Measurements from ENCODE around the gene TMEM167A.

TMEM167A gene

GRCh38 chr5:83097689-83098231 is 20.6 kb upstream of the TMEM167A start:
- Mint-ChIP-seq H3K9me3 (no peaks in the 10 kb centered on the region), H3K27ac (no peak overlapping the region), H3K4me3 (no peak overlapping the region), H3K27me3 (no peaks in the 10 kb centered on the region), H3K36me3 (ENCODE audit: low read depth) (peaks cover 29% of the 10 kb centered on the region), H3K4me1 (ENCODE audit: low read depth) (peaks cover 3% of the 10 kb centered on the region)

GRCh38 chr5:83096660-83097339 is 19.6 kb upstream of the TMEM167A start:
- no peak overlapping the region for H3K4me3 Mint-ChIP-seq
- peaks cover 35% of the 10 kb centered on the region for H3K36me3 Mint-ChIP-seq (ENCODE audit: low read depth)
- H3K27me3 Mint-ChIP-seq, result no peaks in the 10 kb centered on the region
- no peak overlapping the region for H3K27ac Mint-ChIP-seq
- no peaks in the 10 kb centered on the region for H3K9me3 Mint-ChIP-seq
- H3K4me1 Mint-ChIP-seq (ENCODE audit: low read depth), result peaks cover 13% of the 10 kb centered on the region

- peaks cover 16% of the 10 kb centered on the region for H3K4me1 Mint-ChIP-seq (ENCODE audit: low read depth)
- no peaks in the 10 kb centered on the region for H3K27me3 Mint-ChIP-seq
- H3K9me3 Mint-ChIP-seq, result peaks cover 2% of the 10 kb centered on the region
- no peak overlapping the region for H3K27ac Mint-ChIP-seq
- peaks cover 38% of the 10 kb centered on the region for H3K36me3 Mint-ChIP-seq (ENCODE audit: low read depth)
- no peak overlapping the region for H3K4me3 Mint-ChIP-seq
Observed at GRCh38 chr5:83095957-83096539, 18.9 kb upstream of the TMEM167A start.

GRCh38 chr5:83095163-83095956 is 18.2 kb upstream of the TMEM167A start:
- no peak overlapping the region for H3K4me3 Mint-ChIP-seq
- peaks cover 8% of the 10 kb centered on the region for H3K9me3 Mint-ChIP-seq
- peaks cover 16% of the 10 kb centered on the region for H3K4me1 Mint-ChIP-seq (ENCODE audit: low read depth)
- H3K27ac Mint-ChIP-seq, result no peak overlapping the region
- peaks cover 41% of the 10 kb centered on the region for H3K36me3 Mint-ChIP-seq (ENCODE audit: low read depth)
- H3K27me3 Mint-ChIP-seq, result no peaks in the 10 kb centered on the region

GRCh38 chr5:83093692-83094091 is 16.5 kb upstream of the TMEM167A start:
- Mint-ChIP-seq H3K9me3 (peaks cover 9% of the 10 kb centered on the region), H3K27ac (no peak overlapping the region), H3K4me1 (ENCODE audit: low read depth) (peaks cover 16% of the 10 kb centered on the region), H3K27me3 (no peaks in the 10 kb centered on the region), H3K4me3 (no peak overlapping the region), H3K36me3 (ENCODE audit: low read depth) (peaks cover 50% of the 10 kb centered on the region)

- Mint-ChIP-seq H3K9me3 (peaks cover 9% of the 10 kb centered on the region), H3K36me3 (ENCODE audit: low read depth) (peaks cover 47% of the 10 kb centered on the region), H3K27me3 (no peaks in the 10 kb centered on the region), H3K4me3 (no peak overlapping the region), H3K4me1 (ENCODE audit: low read depth) (peaks cover 16% of the 10 kb centered on the region), H3K27ac (peak overlapping the region; percentile 39)
Observed at GRCh38 chr5:83092619-83093018, 15.4 kb upstream of the TMEM167A start.

GRCh38 chr5:83090169-83090568 is 13.0 kb upstream of the TMEM167A start:
- peaks cover 16% of the 10 kb centered on the region for H3K4me1 Mint-ChIP-seq (ENCODE audit: low read depth)
- H3K27me3 Mint-ChIP-seq, result no peaks in the 10 kb centered on the region
- H3K36me3 Mint-ChIP-seq (ENCODE audit: low read depth), result peaks cover 39% of the 10 kb centered on the region
- no peak overlapping the region for H3K4me3 Mint-ChIP-seq
- no peak overlapping the region for H3K27ac Mint-ChIP-seq
- peaks cover 9% of the 10 kb centered on the region for H3K9me3 Mint-ChIP-seq

GRCh38 chr5:83085106-83085505 is 7.9 kb upstream of the TMEM167A start:
- Mint-ChIP-seq H3K9me3 (no peaks in the 10 kb centered on the region), H3K27ac (no peak overlapping the region), H3K36me3 (ENCODE audit: low read depth) (peaks cover 10% of the 10 kb centered on the region)

GRCh38 chr5:83084336-83084735 is 7.1 kb upstream of the TMEM167A start:
- peaks cover 5% of the 10 kb centered on the region for H3K36me3 Mint-ChIP-seq (ENCODE audit: low read depth)
- H3K27ac Mint-ChIP-seq, result no peak overlapping the region
- H3K9me3 Mint-ChIP-seq, result no peaks in the 10 kb centered on the region
- no peaks in the 10 kb centered on the region for H3K27me3 Mint-ChIP-seq
- no peak overlapping the region for H3K4me3 Mint-ChIP-seq
- no peaks in the 10 kb centered on the region for H3K4me1 Mint-ChIP-seq (ENCODE audit: low read depth)

More at GRCh38 chr5:83085106-83085505, 7.9 kb upstream of the TMEM167A start:
- Mint-ChIP-seq H3K27me3 (no peaks in the 10 kb centered on the region), H3K4me3 (no peak overlapping the region), H3K4me1 (ENCODE audit: low read depth) (no peaks in the 10 kb centered on the region)

- H3K27ac Mint-ChIP-seq, result no peak overlapping the region
- peaks cover 4% of the 10 kb centered on the region for H3K36me3 Mint-ChIP-seq (ENCODE audit: low read depth)
- H3K27me3 Mint-ChIP-seq, result no peaks in the 10 kb centered on the region
- no peaks in the 10 kb centered on the region for H3K9me3 Mint-ChIP-seq
- H3K4me1 Mint-ChIP-seq (ENCODE audit: low read depth), result peaks cover 12% of the 10 kb centered on the region
- H3K4me3 Mint-ChIP-seq, result no peak overlapping the region
Observed at GRCh38 chr5:83082750-83083149, 5.6 kb upstream of the TMEM167A start.

- Mint-ChIP-seq H3K4me3 (peak overlapping the region; percentile 100), H3K27me3 (no peaks in the 10 kb centered on the region), H3K9me3 (no peaks in the 10 kb centered on the region), H3K36me3 (ENCODE audit: low read depth) (peaks cover 24% of the 10 kb centered on the region), H3K27ac (peak overlapping the region; percentile 99), H3K4me1 (ENCODE audit: low read depth) (peaks cover 50% of the 10 kb centered on the region)
Observed at GRCh38 chr5:83077662-83078261, 568 bp upstream of the TMEM167A start.

GRCh38 chr5:83072966-83073365 is 4.2 kb downstream of the TMEM167A start:
- no peak overlapping the region for H3K4me3 Mint-ChIP-seq
- no peaks in the 10 kb centered on the region for H3K27me3 Mint-ChIP-seq
- H3K9me3 Mint-ChIP-seq, result no peaks in the 10 kb centered on the region
- H3K4me1 Mint-ChIP-seq (ENCODE audit: low read depth), result peaks cover 86% of the 10 kb centered on the region
- H3K36me3 Mint-ChIP-seq (ENCODE audit: low read depth), result peaks cover 52% of the 10 kb centered on the region
- H3K27ac Mint-ChIP-seq, result no peak overlapping the region

GRCh38 chr5:83071286-83072051 is 5.7 kb downstream of the TMEM167A start:
- H3K36me3 Mint-ChIP-seq (ENCODE audit: low read depth), result peaks cover 58% of the 10 kb centered on the region
- no peaks in the 10 kb centered on the region for H3K27me3 Mint-ChIP-seq
- no peaks in the 10 kb centered on the region for H3K9me3 Mint-ChIP-seq
- peaks cover 88% of the 10 kb centered on the region for H3K4me1 Mint-ChIP-seq (ENCODE audit: low read depth)
- H3K4me3 Mint-ChIP-seq, result peak overlapping the region; percentile 27
- H3K27ac Mint-ChIP-seq, result peak overlapping the region; percentile 22

- H3K27me3 Mint-ChIP-seq, result no peaks in the 10 kb centered on the region
- H3K9me3 Mint-ChIP-seq, result no peaks in the 10 kb centered on the region
- no peak overlapping the region for H3K4me3 Mint-ChIP-seq
- H3K4me1 Mint-ChIP-seq (ENCODE audit: low read depth), result peaks cover 78% of the 10 kb centered on the region
- H3K27ac Mint-ChIP-seq, result no peak overlapping the region
- peaks cover 60% of the 10 kb centered on the region for H3K36me3 Mint-ChIP-seq (ENCODE audit: low read depth)
Observed at GRCh38 chr5:83069096-83069799, 7.9 kb downstream of the TMEM167A start.

Measured in stimulated activated naive CD8-positive, alpha-beta T cell treated with anti-CD3 and anti-CD28 coated beads, Interleukin-15, Interleukin-2, amounts not matched to agents 100 ng/mL and 50 ng/mL, for 24 hours (primary cell).